Myocyte (in vitro differentiated cells): ENCODE data around the gene MYOG. TPM values are rescaled to one million over a fixed set of nuclear protein-coding genes. Genes with fewer than 3 reads are reported as not detected.

Experiments used
- DNase-seq: peaks from one replicate; pipeline ENCODE4 v3.0.0-alpha.2; 2012; ENCODE audit warnings: low read depth
- total RNA-seq: library from RNA; depleted of rRNA; stranded (reverse); fragments of >200 nt; gene quantifications from 2 replicates; pipeline ENCODE4 v1.2.3, GENCODE V29; 2014

The MYOG gene
- total RNA-seq, 1 donor from 2014 or later: 882 TPM

GRCh38 chr1:203034422-203035110, 51.2 kb downstream of the MYOG start:
- DNase-seq: no peak

GRCh38 chr1:203033917-203034316, 51.9 kb downstream of the MYOG start:
- DNase-seq: no peak

- DNase-seq: no peak
Measured at GRCh38 chr1:203033287-203033686, 52.5 kb downstream of the MYOG start.

Other genes starting within 250 kb of the MYOG start
- 5.6 and 7.5 TPM in 2 replicates for gene RABIF, start 196.9 kb downstream of the MYOG start, total RNA-seq
- 42.8 and 51.9 TPM in 2 replicates for gene KLHL12, start 158.8 kb downstream of the MYOG start, total RNA-seq
- gene ADIPOR1, start 127.7 kb downstream of the MYOG start, total RNA-seq: 166 and 230 TPM in 2 replicates
- 784 and 884 TPM in 2 replicates for gene CYB5R1, start 118.8 kb downstream of the MYOG start, total RNA-seq
- 90.5 and 108 TPM in 2 replicates for gene TMEM183A, start 78.6 kb downstream of the MYOG start, total RNA-seq
- gene PPFIA4, start 59.5 kb downstream of the MYOG start, total RNA-seq: 122 and 180 TPM in 2 replicates
- 27.4 and 42.0 TPM in 2 replicates for gene ADORA1, start 41.7 kb upstream of the MYOG start, total RNA-seq
- gene MYBPH, start 89.8 kb upstream of the MYOG start, total RNA-seq: 1,679 and 2,440 TPM in 2 replicates
- gene CHI3L1, start 100.7 kb upstream of the MYOG start, total RNA-seq: 0.37 and 1.2 TPM in 2 replicates
- 5.0 and 7.7 TPM in 2 replicates for gene CHIT1, start 143.7 kb upstream of the MYOG start, total RNA-seq
- gene BTG2, start 219.5 kb upstream of the MYOG start, total RNA-seq: 55.6 and 95.2 TPM in 2 replicates